ENCODE measurements around the gene OSTN. TPM values are rescaled to one million over a fixed set of nuclear protein-coding genes. Genes with fewer than 3 reads are reported as not detected.

Gene OSTN
- total RNA-seq, 2 experiments from 2014 or later = not detected

- H2AFZ ChIP-seq (ENCODE audit: low read length) = no peak overlapping the region
- no peaks in the 10 kb centered on the region for H3K36me3 ChIP-seq (ENCODE audit: insufficient read depth, low read length)
- ChIA-PET CTCF (ENCODE audit: unreplicated experiment) (no interaction called here), POLR2A (interaction anchor here (0.5 to 1.2 kb wide), 9 partner anchors 14 to 211 kb away, joined by 3 to 7 read pairs (median 4); no protein-coding TSS in a partner anchor)
- no peaks in the 10 kb centered on the region for H3K79me2 ChIP-seq (ENCODE audit: insufficient read depth, low read depth, low read length)
- no peak overlapping the region for H3K4me3 ChIP-seq (ENCODE audit: low read depth, low read length, poor library complexity, severe bottlenecking)
- no TSS peak for BruUV-seq (replicated peaks)
- no peaks in the 10 kb centered on the region for H3K9me2 ChIP-seq (ENCODE audit: insufficient read depth, low read length)
- intact Hi-C loops (cut with micrococcal nuclease; ENCODE audit: unreplicated experiment) = no loop called here
- no peaks in the 10 kb centered on the region for H4K20me1 ChIP-seq (ENCODE audit: insufficient read depth, low read length)
- H3K9me3 ChIP-seq (ENCODE audit: low read length) = no peaks in the 10 kb centered on the region
- H3K4me2 ChIP-seq (ENCODE audit: low read length) = no peak overlapping the region
- TF ChIP-seq, protein P1, sequence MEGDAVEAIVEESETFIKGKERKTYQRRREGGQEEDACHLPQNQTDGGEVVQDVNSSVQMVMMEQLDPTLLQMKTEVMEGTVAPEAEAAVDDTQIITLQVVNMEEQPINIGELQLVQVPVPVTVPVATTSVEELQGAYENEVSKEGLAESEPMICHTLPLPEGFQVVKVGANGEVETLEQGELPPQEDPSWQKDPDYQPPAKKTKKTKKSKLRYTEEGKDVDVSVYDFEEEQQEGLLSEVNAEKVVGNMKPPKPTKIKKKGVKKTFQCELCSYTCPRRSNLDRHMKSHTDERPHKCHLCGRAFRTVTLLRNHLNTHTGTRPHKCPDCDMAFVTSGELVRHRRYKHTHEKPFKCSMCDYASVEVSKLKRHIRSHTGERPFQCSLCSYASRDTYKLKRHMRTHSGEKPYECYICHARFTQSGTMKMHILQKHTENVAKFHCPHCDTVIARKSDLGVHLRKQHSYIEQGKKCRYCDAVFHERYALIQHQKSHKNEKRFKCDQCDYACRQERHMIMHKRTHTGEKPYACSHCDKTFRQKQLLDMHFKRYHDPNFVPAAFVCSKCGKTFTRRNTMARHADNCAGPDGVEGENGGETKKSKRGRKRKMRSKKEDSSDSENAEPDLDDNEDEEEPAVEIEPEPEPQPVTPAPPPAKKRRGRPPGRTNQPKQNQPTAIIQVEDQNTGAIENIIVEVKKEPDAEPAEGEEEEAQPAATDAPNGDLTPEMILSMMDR (conservative IDR thresholded peaks at IDR 0.05; ENCODE audit: low read length) = no peak
- TF ChIP-seq EZH2phosphoT487 (IDR thresholded peaks at IDR 0.05; ENCODE audit: borderline replicate concordance, low read depth, low read length) = no peak
- no peaks in the 10 kb centered on the region for H3K4me1 ChIP-seq (ENCODE audit: insufficient read depth, low read length, poor library complexity, severe bottlenecking)
- no peak for DNase-seq (ENCODE audit: low spot score)
- no peak overlapping the region for H3K27ac ChIP-seq (ENCODE audit: low read depth, low read length, poor library complexity, severe bottlenecking)
These were observed 114.3 kb downstream of the OSTN start for GRCh38 chr3:191313296-191313695.

GRCh38 chr3:191314109-191314728, 115.2 kb downstream of the OSTN start:
- Histone ChIP-seq H3K4me3 (ENCODE audit: low read depth, low read length, poor library complexity, severe bottlenecking) (no peak overlapping the region), H2AFZ (ENCODE audit: low read length) (no peak overlapping the region), H3K27ac (ENCODE audit: low read depth, low read length, poor library complexity, severe bottlenecking) (no peak overlapping the region), H3K9me3 (ENCODE audit: low read length) (no peaks in the 10 kb centered on the region), H3K9me2 (ENCODE audit: insufficient read depth, low read length) (no peaks in the 10 kb centered on the region), H3K4me1 (ENCODE audit: insufficient read depth, low read length, poor library complexity, severe bottlenecking) (no peaks in the 10 kb centered on the region), H3K36me3 (ENCODE audit: insufficient read depth, low read length) (no peaks in the 10 kb centered on the region), H3K79me2 (ENCODE audit: insufficient read depth, low read depth, low read length) (no peaks in the 10 kb centered on the region), H3K4me2 (ENCODE audit: low read length) (no peak overlapping the region), H4K20me1 (ENCODE audit: insufficient read depth, low read length) (no peaks in the 10 kb centered on the region)
- intact Hi-C loops (cut with micrococcal nuclease; ENCODE audit: unreplicated experiment) = no loop called here
- no peak for TF ChIP-seq EZH2phosphoT487 (IDR thresholded peaks at IDR 0.05; ENCODE audit: borderline replicate concordance, low read depth, low read length)
- TF ChIP-seq, protein P1 (conservative IDR thresholded peaks at IDR 0.05; ENCODE audit: low read length) = no peak
- no peak for DNase-seq (ENCODE audit: low spot score)
- CTCF ChIA-PET (ENCODE audit: unreplicated experiment) = no interaction called here
- no TSS peak for BruUV-seq (replicated peaks)
- POLR2A ChIA-PET = interaction anchor here (0.7 to 1.2 kb wide), 2 partner anchors 13 to 212 kb away, joined by 5 to 7 read pairs; no protein-coding TSS in a partner anchor

Other genes with a start within 250 kb of the OSTN start
- 31.4 and 32.2 TPM in 2 replicates for gene CCDC50, start 130.2 kb downstream of the OSTN start, total RNA-seq (2014; rRNA removed; shearing (Covaris generic))
- gene CCDC50, start 130.2 kb downstream of the OSTN start, total RNA-seq (2022) = 43.9 and 54.3 TPM in 2 replicates
- gene UTS2B, start 131.3 kb downstream of the OSTN start, total RNA-seq (2014; rRNA removed; shearing (Covaris generic)) = 0.44 and 0.92 TPM in 2 replicates
- gene UTS2B, start 131.3 kb downstream of the OSTN start, total RNA-seq (2022) = 0.65 and 1.1 TPM in 2 replicates